ENCODE measurements around the gene PIP5K1B.

PIP5K1B gene

DNA sequence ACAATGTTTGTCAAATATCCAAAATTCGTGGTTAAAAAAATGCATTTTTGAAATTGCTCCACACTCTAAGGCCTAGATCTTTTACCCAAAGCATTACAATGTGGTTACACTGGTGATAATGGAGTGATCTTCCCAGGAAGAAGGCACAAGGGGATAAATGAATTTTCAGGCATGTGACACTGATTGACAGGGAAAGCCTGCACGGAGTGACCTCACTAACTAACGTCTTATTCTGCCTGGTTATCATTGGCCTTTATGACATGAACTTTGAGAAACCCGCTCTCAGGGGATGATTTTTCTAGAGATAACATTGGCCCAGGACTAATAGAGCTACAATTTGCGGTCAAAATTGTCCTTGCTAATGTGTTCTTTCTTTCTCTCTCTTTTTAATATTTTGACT lies 171.2 kb downstream of the PIP5K1B start:
- Histone ChIP-seq H3K4me3 (ENCODE audit: low read depth, low read length) (no peak overlapping the region), H3K79me2 (no peaks in the 10 kb centered on the region), H3K27me3 (ENCODE audit: control insufficient read depth, insufficient read depth, low read length) (no peaks in the 10 kb centered on the region), H3K27ac (no peak overlapping the region), H3K4me2 (ENCODE audit: low read length) (no peak overlapping the region), H2AFZ (no peak overlapping the region), H3K9me3 (ENCODE audit: control insufficient read depth, low read length) (no peaks in the 10 kb centered on the region), H3K36me3 (ENCODE audit: control insufficient read depth, insufficient read depth, low read length) (no peaks in the 10 kb centered on the region), H3K9ac (no peak overlapping the region), H3K4me1 (peaks cover 3% of the 10 kb centered on the region)
- TF ChIP-seq, protein P1, sequence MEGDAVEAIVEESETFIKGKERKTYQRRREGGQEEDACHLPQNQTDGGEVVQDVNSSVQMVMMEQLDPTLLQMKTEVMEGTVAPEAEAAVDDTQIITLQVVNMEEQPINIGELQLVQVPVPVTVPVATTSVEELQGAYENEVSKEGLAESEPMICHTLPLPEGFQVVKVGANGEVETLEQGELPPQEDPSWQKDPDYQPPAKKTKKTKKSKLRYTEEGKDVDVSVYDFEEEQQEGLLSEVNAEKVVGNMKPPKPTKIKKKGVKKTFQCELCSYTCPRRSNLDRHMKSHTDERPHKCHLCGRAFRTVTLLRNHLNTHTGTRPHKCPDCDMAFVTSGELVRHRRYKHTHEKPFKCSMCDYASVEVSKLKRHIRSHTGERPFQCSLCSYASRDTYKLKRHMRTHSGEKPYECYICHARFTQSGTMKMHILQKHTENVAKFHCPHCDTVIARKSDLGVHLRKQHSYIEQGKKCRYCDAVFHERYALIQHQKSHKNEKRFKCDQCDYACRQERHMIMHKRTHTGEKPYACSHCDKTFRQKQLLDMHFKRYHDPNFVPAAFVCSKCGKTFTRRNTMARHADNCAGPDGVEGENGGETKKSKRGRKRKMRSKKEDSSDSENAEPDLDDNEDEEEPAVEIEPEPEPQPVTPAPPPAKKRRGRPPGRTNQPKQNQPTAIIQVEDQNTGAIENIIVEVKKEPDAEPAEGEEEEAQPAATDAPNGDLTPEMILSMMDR (IDR thresholded peaks at IDR 0.05): no peak

DNA sequence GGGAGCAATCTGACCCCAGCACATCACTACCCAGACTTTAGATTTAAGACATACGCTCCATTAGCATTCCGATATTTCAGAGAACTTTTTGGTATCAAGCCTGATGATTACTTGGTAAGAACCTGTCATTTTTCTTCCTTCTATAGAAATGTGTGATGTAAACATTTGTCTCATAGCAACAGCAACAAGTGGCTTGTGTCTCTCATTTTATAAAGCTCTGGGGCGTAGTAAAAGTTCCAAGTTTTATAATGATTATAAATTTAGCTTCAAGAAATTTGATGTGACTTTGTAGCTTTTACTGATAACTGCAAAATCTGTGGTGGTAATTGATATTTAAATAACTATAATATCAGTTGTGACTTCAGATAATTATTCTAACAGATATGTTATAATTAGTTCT lies 171.6 kb downstream of the PIP5K1B start:
- no peaks in the 10 kb centered on the region for H3K36me3 ChIP-seq (ENCODE audit: control insufficient read depth, insufficient read depth, low read length)
- H3K4me2 ChIP-seq (ENCODE audit: low read length): no peak overlapping the region
- H3K79me2 ChIP-seq: no peaks in the 10 kb centered on the region
- H3K27ac ChIP-seq: no peak overlapping the region
- H3K27me3 ChIP-seq (ENCODE audit: control insufficient read depth, insufficient read depth, low read length): no peaks in the 10 kb centered on the region
- no peak overlapping the region for H3K4me3 ChIP-seq (ENCODE audit: low read depth, low read length)
- TF ChIP-seq, protein P1 (IDR thresholded peaks at IDR 0.05): no peak
- H2AFZ ChIP-seq: no peak overlapping the region
- no peak overlapping the region for H3K9ac ChIP-seq
- H3K4me1 ChIP-seq: peaks cover 3% of the 10 kb centered on the region
- no peaks in the 10 kb centered on the region for H3K9me3 ChIP-seq (ENCODE audit: control insufficient read depth, low read length)

- H3K9me3 ChIP-seq (ENCODE audit: control insufficient read depth, low read length): no peaks in the 10 kb centered on the region
- TF ChIP-seq, protein P1 (IDR thresholded peaks at IDR 0.05): no peak
- H3K4me1 ChIP-seq: peaks cover 3% of the 10 kb centered on the region
- H3K27ac ChIP-seq: no peak overlapping the region
- no peaks in the 10 kb centered on the region for H3K36me3 ChIP-seq (ENCODE audit: control insufficient read depth, insufficient read depth, low read length)
- H3K4me3 ChIP-seq (ENCODE audit: low read depth, low read length): no peak overlapping the region
- H3K27me3 ChIP-seq (ENCODE audit: control insufficient read depth, insufficient read depth, low read length): no peaks in the 10 kb centered on the region
- no peak overlapping the region for H3K9ac ChIP-seq
- H3K79me2 ChIP-seq: no peaks in the 10 kb centered on the region
- no peak overlapping the region for H3K4me2 ChIP-seq (ENCODE audit: low read length)
- no peak overlapping the region for H2AFZ ChIP-seq
Observed at GRCh38 chr9:68877219-68877618, 172.2 kb downstream of the PIP5K1B start.

GRCh38 chr9:68878450-68878849 lies 173.4 kb downstream of the PIP5K1B start:
- H3K27me3 ChIP-seq (ENCODE audit: control insufficient read depth, insufficient read depth, low read length): no peaks in the 10 kb centered on the region

GRCh38 chr9:68883224-68883623 lies 178.2 kb downstream of the PIP5K1B start:
- Histone ChIP-seq H3K9me3 (ENCODE audit: control insufficient read depth, low read length) (no peaks in the 10 kb centered on the region), H3K4me3 (ENCODE audit: low read depth, low read length) (no peak overlapping the region), H3K4me1 (no peaks in the 10 kb centered on the region), H3K27me3 (ENCODE audit: control insufficient read depth, insufficient read depth, low read length) (no peaks in the 10 kb centered on the region), H3K9ac (no peak overlapping the region), H3K79me2 (no peaks in the 10 kb centered on the region), H2AFZ (no peak overlapping the region), H3K27ac (no peak overlapping the region), H3K4me2 (ENCODE audit: low read length) (no peak overlapping the region), H3K36me3 (ENCODE audit: control insufficient read depth, insufficient read depth, low read length) (no peaks in the 10 kb centered on the region)
- TF ChIP-seq, protein P1 (IDR thresholded peaks at IDR 0.05): no peak

More at GRCh38 chr9:68878450-68878849, 173.4 kb downstream of the PIP5K1B start:
- Histone ChIP-seq H3K9ac (no peak overlapping the region), H2AFZ (no peak overlapping the region), H3K4me1 (no peaks in the 10 kb centered on the region), H3K9me3 (ENCODE audit: control insufficient read depth, low read length) (no peaks in the 10 kb centered on the region), H3K4me2 (ENCODE audit: low read length) (no peak overlapping the region), H3K79me2 (no peaks in the 10 kb centered on the region), H3K27ac (no peak overlapping the region), H3K4me3 (ENCODE audit: low read depth, low read length) (no peak overlapping the region), H3K36me3 (ENCODE audit: control insufficient read depth, insufficient read depth, low read length) (no peaks in the 10 kb centered on the region)
- TF ChIP-seq, protein P1 (IDR thresholded peaks at IDR 0.05): no peak
